ENCODE results near the gene FDX1. TPM values are rescaled to one million over a fixed set of nuclear protein-coding genes. Genes with fewer than 3 reads are reported as not detected.
A peak's percentile ranks its signal among the peaks of the same experiment; 100 is the strongest.

The FDX1 gene
- total RNA-seq, 2 donors from 2014 or later, result 14.0 to 15.2 TPM

DNA sequence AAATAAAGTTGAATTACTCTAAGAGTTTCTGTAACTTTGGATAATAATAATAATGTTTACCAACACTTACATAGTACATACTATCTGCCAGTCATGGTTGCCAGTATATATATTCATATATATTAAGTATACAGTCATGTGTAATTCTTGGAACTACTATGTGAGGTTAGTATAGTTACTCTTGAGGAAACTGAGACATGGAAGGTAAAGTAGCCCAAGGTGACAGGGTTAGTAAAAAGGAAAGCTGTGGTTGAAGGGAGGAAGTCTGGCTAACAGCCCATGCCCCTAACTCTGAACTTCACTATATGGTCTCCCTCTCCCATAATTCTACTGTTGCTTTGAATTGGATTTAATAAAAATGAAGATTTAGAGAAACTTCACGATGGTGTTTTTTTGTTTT lies 24.9 kb downstream of the FDX1 start:
- no peak for ATAC-seq
- Histone ChIP-seq H3K36me3 (replicated peaks in 1 of 2; ENCODE audit: insufficient read depth in 1 of 2, low read depth in 2 of 2) (peaks cover 0 to 6% of the 10 kb centered on the region in 2 donors), H3K27me3 (no peaks in the 10 kb centered on the region), H3K9me3 (no peaks in the 10 kb centered on the region), H3K4me3 (no peak overlapping the region), H3K27ac (no peak overlapping the region), H3K4me1 (no peaks in the 10 kb centered on the region)
- no peak for TF ChIP-seq POLR2A (IDR thresholded peaks at IDR 0.05)
- TF ChIP-seq, protein P1, sequence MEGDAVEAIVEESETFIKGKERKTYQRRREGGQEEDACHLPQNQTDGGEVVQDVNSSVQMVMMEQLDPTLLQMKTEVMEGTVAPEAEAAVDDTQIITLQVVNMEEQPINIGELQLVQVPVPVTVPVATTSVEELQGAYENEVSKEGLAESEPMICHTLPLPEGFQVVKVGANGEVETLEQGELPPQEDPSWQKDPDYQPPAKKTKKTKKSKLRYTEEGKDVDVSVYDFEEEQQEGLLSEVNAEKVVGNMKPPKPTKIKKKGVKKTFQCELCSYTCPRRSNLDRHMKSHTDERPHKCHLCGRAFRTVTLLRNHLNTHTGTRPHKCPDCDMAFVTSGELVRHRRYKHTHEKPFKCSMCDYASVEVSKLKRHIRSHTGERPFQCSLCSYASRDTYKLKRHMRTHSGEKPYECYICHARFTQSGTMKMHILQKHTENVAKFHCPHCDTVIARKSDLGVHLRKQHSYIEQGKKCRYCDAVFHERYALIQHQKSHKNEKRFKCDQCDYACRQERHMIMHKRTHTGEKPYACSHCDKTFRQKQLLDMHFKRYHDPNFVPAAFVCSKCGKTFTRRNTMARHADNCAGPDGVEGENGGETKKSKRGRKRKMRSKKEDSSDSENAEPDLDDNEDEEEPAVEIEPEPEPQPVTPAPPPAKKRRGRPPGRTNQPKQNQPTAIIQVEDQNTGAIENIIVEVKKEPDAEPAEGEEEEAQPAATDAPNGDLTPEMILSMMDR (IDR thresholded peaks at IDR 0.05), result no peak
- WGBS, 2 donors, result 27 to 46% methylated on average over 1 of the region's 1 CpG
- no peak for DNase-seq
- intact Hi-C loops (cut with DNase I), result loop anchor here (10.0 kb wide), 1 partner anchor 770 kb away; no protein-coding TSS in a partner anchor

DNA sequence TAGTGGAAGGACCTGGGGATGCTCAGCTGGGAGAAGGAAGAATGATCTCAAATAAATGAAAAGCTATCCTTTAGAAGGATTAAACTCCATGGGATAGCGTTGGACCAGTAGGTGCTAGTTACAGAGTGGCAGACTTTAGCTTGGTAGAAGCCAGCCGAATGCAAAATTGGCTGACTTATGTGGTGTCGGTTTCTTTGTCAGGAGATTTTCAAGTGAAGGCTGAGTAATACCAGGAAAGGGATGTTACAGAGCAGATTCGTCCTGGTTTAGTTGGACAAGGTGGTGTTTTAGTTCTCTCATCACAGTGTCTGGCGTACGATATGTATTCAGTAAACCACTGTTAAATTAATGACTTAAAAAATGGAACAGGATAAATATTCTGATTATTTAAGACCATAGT lies 26.0 kb downstream of the FDX1 start:
- intact Hi-C loops (cut with DNase I), result loop anchor here (10.0 kb wide), 1 partner anchor 769 kb away; no protein-coding TSS in a partner anchor
- Histone ChIP-seq H3K27me3 (no peaks in the 10 kb centered on the region), H3K9me3 (no peaks in the 10 kb centered on the region), H3K36me3 (replicated peaks in 1 of 2; ENCODE audit: insufficient read depth in 1 of 2, low read depth in 2 of 2) (peaks cover 0 to 7% of the 10 kb centered on the region in 2 donors), H3K4me3 (no peak overlapping the region), H3K27ac (no peak overlapping the region), H3K4me1 (no peaks in the 10 kb centered on the region)
- no peak for ATAC-seq
- WGBS, 2 donors, result 73 to 90% methylated on average over 6 of the region's 6 CpGs
- no peak for DNase-seq
- TF ChIP-seq POLR2A (IDR thresholded peaks at IDR 0.05), result no peak
- TF ChIP-seq, protein P1 (IDR thresholded peaks at IDR 0.05), result no peak

DNA sequence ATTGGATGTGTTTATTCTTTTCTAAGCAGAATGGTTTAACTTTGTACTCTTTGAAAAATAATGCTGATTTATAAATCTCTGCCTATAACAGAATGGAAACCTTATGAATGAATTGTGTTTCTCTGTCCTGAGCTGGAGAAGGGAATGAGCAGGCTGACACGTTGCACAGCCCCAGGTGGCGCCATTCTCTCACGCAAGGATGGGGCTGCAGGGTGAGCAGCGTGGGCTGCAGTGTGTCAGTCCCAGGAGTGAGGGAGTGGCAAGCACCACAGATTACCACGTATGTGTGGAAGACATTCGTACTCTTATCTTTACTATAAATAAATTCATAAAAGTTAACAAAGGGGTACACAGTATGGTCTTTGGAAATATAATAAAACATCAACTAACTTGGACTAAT lies 33.4 kb downstream of the FDX1 start:
- no peaks in the 10 kb centered on the region for H3K27me3 ChIP-seq
- ATAC-seq (no peak), DNase-seq (no peak)
- WGBS, 2 donors, result 69 to 71% methylated on average over 6 of the region's 6 CpGs
- no peaks in the 10 kb centered on the region for H3K9me3 ChIP-seq
- H3K36me3 ChIP-seq (replicated peaks in 1 of 2; ENCODE audit: insufficient read depth in 1 of 2, low read depth in 2 of 2), result peaks cover 0 to 5% of the 10 kb centered on the region in 2 donors
- H3K4me1 ChIP-seq, result no peaks in the 10 kb centered on the region
- H3K27ac ChIP-seq, result no peak overlapping the region
- intact Hi-C loops (cut with DNase I), result no loop called here
- no peak overlapping the region for H3K4me3 ChIP-seq
- TF ChIP-seq, protein P1 (IDR thresholded peaks at IDR 0.05), result peak in 2 of 7 experiments; percentile 7 to 30
- no peak for TF ChIP-seq POLR2A (IDR thresholded peaks at IDR 0.05)

DNA sequence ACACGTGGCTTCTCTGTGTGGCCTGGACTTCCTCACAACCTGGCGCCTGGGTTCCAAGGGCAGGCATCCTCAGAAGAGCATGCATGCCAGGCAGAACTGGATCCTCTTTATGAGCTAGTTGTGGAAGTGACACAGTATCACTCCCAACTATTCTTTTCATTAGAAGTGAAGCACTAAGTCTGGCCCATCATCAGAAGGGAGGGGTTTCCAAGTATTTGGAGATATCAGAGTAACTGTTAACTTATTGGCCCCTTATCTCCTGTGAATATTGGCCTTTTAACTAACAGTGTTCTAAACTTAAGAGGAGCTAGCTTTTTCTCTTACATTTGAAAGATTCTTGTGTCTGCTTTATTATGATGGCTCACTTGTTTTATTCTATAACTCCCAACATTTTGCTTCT lies 35.5 kb downstream of the FDX1 start:
- Histone ChIP-seq H3K4me1 (no peaks in the 10 kb centered on the region), H3K4me3 (no peak overlapping the region), H3K27me3 (no peaks in the 10 kb centered on the region), H3K9me3 (no peaks in the 10 kb centered on the region), H3K27ac (no peak overlapping the region), H3K36me3 (replicated peaks in 1 of 2; ENCODE audit: insufficient read depth in 1 of 2, low read depth in 2 of 2) (peaks cover 0 to 5% of the 10 kb centered on the region in 2 donors)
- intact Hi-C loops (cut with DNase I), result no loop called here
- TF ChIP-seq POLR2A (IDR thresholded peaks at IDR 0.05), result no peak
- TF ChIP-seq, protein P1 (IDR thresholded peaks at IDR 0.05), result no peak
- 88 to 92% methylated on average over 2 of the region's 2 CpGs for WGBS, 2 donors
- no peak for ATAC-seq
- DNase-seq, result no peak

DNA sequence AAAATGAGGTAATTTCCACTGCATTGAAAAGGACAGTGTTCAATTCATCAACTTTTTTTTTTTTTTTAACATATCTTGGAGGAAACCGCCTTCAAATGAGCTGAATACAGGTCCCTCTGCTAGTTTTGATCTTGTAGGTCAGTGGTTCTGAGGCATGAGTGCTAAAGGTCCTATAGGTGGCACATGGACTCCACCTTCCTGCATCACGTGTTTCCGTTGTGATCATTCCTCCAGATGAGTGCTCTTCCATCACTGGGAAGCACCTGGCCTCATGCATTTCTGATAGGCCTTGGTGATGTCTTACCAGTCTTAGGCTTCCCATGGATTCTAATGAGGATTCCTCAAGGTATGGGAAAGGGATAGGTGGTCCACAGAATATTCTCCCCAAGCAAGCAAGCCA lies 37.8 kb downstream of the FDX1 start:
- no peak for TF ChIP-seq POLR2A (IDR thresholded peaks at IDR 0.05)
- TF ChIP-seq, protein P1 (IDR thresholded peaks at IDR 0.05), result no peak
- intact Hi-C loops (cut with DNase I), result no loop called here
- Histone ChIP-seq H3K27me3 (no peaks in the 10 kb centered on the region), H3K4me3 (no peak overlapping the region), H3K4me1 (no peaks in the 10 kb centered on the region), H3K9me3 (no peaks in the 10 kb centered on the region), H3K27ac (no peak overlapping the region), H3K36me3 (replicated peaks in 1 of 2; ENCODE audit: insufficient read depth in 1 of 2, low read depth in 2 of 2) (peaks cover 0 to 2% of the 10 kb centered on the region in 2 donors)
- 92 to 94% methylated on average over 3 of the region's 3 CpGs for whole genome bisulfite sequencing, 2 donors
- DNase-seq (no peak), ATAC-seq (no peak)
